ENCODE measurements around the gene PGR. TPM values are rescaled to one million over a fixed set of nuclear protein-coding genes. Genes with fewer than 3 reads are reported as not detected.

The PGR gene
- total RNA-seq, 2 donors from 2014 or later, result 1.6 to 2.3 TPM

DNA sequence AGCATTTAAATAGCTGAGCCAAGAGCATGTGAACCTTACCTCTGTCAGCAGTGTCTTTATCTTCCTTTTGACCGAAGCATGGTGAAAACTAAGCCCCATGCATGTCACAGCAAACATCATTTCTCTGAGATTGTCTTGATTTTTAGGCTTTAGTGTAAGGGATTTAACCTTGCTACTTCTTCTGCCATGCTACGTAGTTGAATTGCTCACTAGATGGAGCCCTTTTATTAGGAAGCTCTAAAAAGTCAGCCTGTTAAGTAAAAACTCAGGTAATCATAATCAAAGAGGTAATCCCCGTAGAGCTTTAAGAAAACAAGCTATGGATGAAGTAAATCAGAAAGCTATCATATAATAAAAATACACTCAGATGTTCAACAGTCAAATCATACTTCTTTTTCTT is 149.5 kb downstream of the PGR start:
- intact Hi-C loops (cut with DNase I), result no loop called here
- TF ChIP-seq, protein P1, sequence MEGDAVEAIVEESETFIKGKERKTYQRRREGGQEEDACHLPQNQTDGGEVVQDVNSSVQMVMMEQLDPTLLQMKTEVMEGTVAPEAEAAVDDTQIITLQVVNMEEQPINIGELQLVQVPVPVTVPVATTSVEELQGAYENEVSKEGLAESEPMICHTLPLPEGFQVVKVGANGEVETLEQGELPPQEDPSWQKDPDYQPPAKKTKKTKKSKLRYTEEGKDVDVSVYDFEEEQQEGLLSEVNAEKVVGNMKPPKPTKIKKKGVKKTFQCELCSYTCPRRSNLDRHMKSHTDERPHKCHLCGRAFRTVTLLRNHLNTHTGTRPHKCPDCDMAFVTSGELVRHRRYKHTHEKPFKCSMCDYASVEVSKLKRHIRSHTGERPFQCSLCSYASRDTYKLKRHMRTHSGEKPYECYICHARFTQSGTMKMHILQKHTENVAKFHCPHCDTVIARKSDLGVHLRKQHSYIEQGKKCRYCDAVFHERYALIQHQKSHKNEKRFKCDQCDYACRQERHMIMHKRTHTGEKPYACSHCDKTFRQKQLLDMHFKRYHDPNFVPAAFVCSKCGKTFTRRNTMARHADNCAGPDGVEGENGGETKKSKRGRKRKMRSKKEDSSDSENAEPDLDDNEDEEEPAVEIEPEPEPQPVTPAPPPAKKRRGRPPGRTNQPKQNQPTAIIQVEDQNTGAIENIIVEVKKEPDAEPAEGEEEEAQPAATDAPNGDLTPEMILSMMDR (IDR thresholded peaks at IDR 0.05), result no peak
- no peak for TF ChIP-seq POLR2A (IDR thresholded peaks at IDR 0.05)
- Histone ChIP-seq H3K9me3 (no peaks in the 10 kb centered on the region), H3K4me1 (no peaks in the 10 kb centered on the region), H3K27me3 (no peaks in the 10 kb centered on the region), H3K27ac (no peak overlapping the region), H3K36me3 (replicated peaks in 1 of 2; ENCODE audit: insufficient read depth in 1 of 2, low read depth in 2 of 2) (no peaks in the 10 kb centered on the region), H3K4me3 (no peak overlapping the region)
- ATAC-seq, result no peak
- no peak for DNase-seq
- WGBS, 2 donors, result 76% methylated on average over 3 of the region's 3 CpGs

Measured in body of pancreas (tissue), 4 donors.